Stimulated activated CD4-positive, alpha-beta T cell treated with anti-CD3 and anti-CD28 coated beads, TNF-alpha, amount 100 ng/mL, for 1 hour (primary cell): ENCODE measurements around the gene CMTM2.
"Not testable (repeated sequence)": the region's sequence is repeated elsewhere in the genome, so short reads cannot be mapped to it uniquely, and the experiment has no call there.

Experiments used
- DNase-seq, 3 donors: peaks; one replicate each; pipeline ENCODE4 v3.0.0-alpha.2; 2020; ENCODE audit warnings: low read depth in 3 of 3, low spot score in 1 of 3

Gene CMTM2

DNA sequence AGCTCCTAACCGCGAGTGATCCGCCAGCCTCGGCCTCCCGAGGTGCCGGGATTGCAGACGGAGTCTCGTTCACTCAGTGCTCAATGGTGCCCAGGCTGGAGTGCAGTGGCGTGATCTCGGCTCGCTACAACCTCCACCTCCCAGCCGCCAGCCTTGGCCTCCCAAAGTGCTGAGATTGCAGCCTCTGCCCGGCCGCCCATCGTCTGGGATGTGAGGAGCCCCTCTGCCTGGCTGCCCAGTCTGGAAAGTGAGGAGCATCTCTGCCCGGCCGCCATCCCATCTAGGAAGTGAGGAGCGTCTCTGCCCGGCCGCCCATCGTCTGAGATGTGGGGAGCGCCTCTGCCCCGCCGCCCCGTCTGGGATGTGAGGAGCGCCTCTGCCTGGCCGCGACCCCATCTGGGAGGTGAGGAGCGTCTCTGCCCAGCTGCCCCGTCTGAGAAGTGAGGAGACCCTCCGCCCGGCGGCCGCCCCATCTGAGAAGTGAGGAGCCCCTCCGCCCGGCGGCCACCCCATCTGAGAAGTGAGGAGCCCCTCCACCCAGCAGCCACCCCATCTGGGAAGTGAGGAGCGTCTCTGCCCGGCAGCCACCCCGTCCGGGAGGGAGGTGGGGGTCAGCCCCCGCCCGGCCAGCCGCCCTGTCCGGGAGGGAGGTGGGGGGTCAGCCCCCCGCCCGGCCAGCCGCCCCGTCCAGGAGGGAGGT, 51.4 kb downstream of the CMTM2 start:
- DNase-seq, result not testable (repeated sequence)

DNA sequence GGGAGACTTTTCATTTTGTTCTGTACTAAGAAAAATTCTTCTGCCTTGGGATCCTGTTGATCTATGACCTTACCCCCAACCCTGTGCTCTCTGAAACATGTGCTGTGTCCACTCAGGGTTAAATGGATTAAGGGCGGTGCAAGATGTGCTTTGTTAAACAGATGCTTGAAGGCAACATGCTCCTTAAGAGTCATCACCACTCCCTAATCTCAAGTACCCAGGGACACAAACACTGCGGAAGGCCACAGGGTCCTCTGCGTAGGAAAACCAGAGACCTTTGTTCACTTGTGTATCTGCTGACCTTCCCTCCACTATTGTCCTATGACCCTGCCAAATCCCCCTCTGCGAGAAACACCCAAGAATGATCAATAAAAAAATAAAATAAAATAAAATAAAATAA, 52.3 kb downstream of the CMTM2 start:
- not testable (repeated sequence) for DNase-seq

GRCh38 chr16:66634527-66635196, 55.4 kb downstream of the CMTM2 start:
- no peak for DNase-seq

DNA sequence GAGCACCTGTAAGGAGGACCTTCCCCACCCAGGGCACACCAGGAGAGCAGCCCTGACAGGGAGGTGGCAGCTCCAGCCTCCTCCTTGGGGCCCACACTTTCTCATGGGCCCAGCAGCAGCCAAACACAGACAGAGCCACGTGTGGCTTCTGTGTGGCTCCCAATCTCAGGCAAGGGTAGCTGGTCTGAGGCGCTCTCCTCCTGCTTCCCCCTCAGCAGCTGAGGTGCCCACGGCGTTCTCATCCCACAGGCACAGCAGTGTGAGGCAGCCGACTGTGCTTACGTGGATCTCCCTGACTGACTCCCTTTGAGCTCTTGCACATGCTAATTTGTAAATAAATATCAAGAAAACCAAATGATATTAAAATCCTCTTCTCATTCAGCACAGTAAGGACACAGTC, 56.1 kb downstream of the CMTM2 start:
- no peak for DNase-seq

DNA sequence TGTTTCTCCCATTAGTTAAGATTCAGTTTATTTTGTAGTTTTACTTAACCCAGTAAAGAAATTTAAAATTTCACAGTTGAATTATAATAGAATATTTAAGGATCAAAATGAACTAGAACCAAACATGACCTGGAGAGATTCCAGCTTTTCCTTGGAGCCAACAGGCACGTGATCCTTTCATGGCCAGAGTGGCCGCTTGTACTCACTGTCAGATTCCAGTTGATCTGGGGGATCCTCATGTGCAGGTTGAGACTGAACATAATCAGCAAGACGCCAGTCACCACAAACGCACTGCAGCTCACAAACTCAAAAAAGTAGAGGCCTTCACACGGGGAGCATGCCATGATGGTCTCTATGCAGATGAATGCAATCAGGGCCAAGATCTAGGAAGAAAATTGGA, 56.9 kb downstream of the CMTM2 start:
- no peak for DNase-seq

DNA sequence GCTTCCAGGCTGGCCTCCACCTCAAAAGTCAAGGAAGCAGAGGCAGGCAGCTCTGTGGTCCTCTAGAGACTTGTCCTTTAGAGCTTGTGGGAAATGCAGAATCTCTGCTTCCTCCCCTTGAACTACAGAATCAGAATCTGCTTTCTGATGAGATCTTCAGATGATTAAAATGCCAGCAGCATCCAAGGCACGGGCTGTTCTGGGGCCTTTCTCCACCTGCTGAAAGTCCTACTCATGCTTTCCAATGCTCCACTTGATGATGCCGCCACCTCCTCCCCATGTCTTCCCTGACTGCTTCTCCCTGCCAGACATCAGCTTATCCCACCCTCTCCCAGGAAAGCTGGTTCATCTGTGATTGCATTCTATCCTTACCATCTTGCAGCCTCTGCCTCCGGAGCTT, 58.5 kb downstream of the CMTM2 start:
- no peak for DNase-seq
